ENCODE measurements around the gene CLEC4E.
"Not testable (repeated sequence)": the region's sequence is repeated elsewhere in the genome, so short reads cannot be mapped to it uniquely, and the experiment has no call there.

- TF ChIP-seq, protein P1, sequence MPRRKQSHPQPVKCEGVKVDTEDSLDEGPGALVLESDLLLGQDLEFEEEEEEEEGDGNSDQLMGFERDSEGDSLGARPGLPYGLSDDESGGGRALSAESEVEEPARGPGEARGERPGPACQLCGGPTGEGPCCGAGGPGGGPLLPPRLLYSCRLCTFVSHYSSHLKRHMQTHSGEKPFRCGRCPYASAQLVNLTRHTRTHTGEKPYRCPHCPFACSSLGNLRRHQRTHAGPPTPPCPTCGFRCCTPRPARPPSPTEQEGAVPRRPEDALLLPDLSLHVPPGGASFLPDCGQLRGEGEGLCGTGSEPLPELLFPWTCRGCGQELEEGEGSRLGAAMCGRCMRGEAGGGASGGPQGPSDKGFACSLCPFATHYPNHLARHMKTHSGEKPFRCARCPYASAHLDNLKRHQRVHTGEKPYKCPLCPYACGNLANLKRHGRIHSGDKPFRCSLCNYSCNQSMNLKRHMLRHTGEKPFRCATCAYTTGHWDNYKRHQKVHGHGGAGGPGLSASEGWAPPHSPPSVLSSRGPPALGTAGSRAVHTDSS (CRISPR knock-in tag; conservative IDR thresholded peaks at IDR 0.05) = not testable (repeated sequence)
- TF ChIP-seq ZNF274 (CRISPR knock-in tag; IDR thresholded peaks at IDR 0.05); ZNF335 (CRISPR knock-in tag; IDR thresholded peaks at IDR 0.05); ELF4 (CRISPR knock-in tag; IDR thresholded peaks at IDR 0.05; ENCODE audit: borderline replicate concordance); POLR2AphosphoS5 (IDR thresholded peaks at IDR 0.05; ENCODE audit: low read depth, low read length); ZNF543 (CRISPR knock-in tag; IDR thresholded peaks at IDR 0.05); TCF12 (IDR thresholded peaks at IDR 0.05); TCF12 (CRISPR knock-in tag; IDR thresholded peaks at IDR 0.05); NFE2L2 (IDR thresholded peaks at IDR 0.05; ENCODE audit: low read length); JUND (CRISPR knock-in tag; IDR thresholded peaks at IDR 0.05): not testable (repeated sequence)
- TF ChIP-seq, protein P2, sequence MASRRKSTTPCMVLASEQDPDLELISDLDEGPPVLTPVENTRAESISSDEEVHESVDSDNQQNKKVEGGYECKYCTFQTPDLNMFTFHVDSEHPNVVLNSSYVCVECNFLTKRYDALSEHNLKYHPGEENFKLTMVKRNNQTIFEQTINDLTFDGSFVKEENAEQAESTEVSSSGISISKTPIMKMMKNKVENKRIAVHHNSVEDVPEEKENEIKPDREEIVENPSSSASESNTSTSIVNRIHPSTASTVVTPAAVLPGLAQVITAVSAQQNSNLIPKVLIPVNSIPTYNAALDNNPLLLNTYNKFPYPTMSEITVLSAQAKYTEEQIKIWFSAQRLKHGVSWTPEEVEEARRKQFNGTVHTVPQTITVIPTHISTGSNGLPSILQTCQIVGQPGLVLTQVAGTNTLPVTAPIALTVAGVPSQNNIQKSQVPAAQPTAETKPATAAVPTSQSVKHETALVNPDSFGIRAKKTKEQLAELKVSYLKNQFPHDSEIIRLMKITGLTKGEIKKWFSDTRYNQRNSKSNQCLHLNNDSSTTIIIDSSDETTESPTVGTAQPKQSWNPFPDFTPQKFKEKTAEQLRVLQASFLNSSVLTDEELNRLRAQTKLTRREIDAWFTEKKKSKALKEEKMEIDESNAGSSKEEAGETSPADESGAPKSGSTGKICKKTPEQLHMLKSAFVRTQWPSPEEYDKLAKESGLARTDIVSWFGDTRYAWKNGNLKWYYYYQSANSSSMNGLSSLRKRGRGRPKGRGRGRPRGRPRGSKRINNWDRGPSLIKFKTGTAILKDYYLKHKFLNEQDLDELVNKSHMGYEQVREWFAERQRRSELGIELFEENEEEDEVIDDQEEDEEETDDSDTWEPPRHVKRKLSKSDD (CRISPR knock-in tag; IDR thresholded peaks at IDR 0.05; ENCODE audit: low read depth) = not testable (repeated sequence)
- TF ChIP-seq, protein P3, sequence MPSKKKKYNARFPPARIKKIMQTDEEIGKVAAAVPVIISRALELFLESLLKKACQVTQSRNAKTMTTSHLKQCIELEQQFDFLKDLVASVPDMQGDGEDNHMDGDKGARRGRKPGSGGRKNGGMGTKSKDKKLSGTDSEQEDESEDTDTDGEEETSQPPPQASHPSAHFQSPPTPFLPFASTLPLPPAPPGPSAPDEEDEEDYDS (CRISPR knock-in tag; IDR thresholded peaks at IDR 0.05) = not testable (repeated sequence)
- TF ChIP-seq, protein P4, sequence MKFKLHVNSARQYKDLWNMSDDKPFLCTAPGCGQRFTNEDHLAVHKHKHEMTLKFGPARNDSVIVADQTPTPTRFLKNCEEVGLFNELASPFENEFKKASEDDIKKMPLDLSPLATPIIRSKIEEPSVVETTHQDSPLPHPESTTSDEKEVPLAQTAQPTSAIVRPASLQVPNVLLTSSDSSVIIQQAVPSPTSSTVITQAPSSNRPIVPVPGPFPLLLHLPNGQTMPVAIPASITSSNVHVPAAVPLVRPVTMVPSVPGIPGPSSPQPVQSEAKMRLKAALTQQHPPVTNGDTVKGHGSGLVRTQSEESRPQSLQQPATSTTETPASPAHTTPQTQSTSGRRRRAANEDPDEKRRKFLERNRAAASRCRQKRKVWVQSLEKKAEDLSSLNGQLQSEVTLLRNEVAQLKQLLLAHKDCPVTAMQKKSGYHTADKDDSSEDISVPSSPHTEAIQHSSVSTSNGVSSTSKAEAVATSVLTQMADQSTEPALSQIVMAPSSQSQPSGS (CRISPR knock-in tag; IDR thresholded peaks at IDR 0.05) = not testable (repeated sequence)
These were observed 45.0 kb downstream of the CLEC4E start for GRCh38 chr12:8495671-8496070.
